Endothelial cell (in vitro differentiated cells): ENCODE results near the gene GALR1. TPM values are rescaled to one million over a fixed set of nuclear protein-coding genes. Genes with fewer than 3 reads are reported as not detected.

Source experiments
- DNase-seq: peaks from one replicate; pipeline ENCODE4 v3.0.0; 2021; ENCODE audit warnings: low spot score
- H3K27ac Mint-ChIP-seq: one replicate; pipeline ENCODE4 v1.8.0; 2021; ENCODE audit warnings: mixed read lengths, inconsistent platforms; ENCODE audit not compliant: unreplicated experiment
- H3K27me3 Mint-ChIP-seq: one replicate; pipeline ENCODE4 v1.8.0; 2021; ENCODE audit warnings: mild to moderate bottlenecking, moderate library complexity, mixed read lengths, inconsistent platforms; ENCODE audit not compliant: unreplicated experiment
- H3K36me3 Mint-ChIP-seq: one replicate; pipeline ENCODE4 v1.8.0; 2021; ENCODE audit warnings: mild to moderate bottlenecking, low read depth, mixed read lengths, inconsistent platforms; ENCODE audit not compliant: unreplicated experiment
- H3K4me1 Mint-ChIP-seq: one replicate; pipeline ENCODE4 v1.8.0; 2021; ENCODE audit warnings: mild to moderate bottlenecking, mixed read lengths, inconsistent platforms; ENCODE audit not compliant: unreplicated experiment
- H3K4me3 Mint-ChIP-seq: one replicate; pipeline ENCODE4 v1.8.0; 2021; ENCODE audit warnings: mild to moderate bottlenecking, mixed read lengths, inconsistent platforms; ENCODE audit not compliant: unreplicated experiment
- H3K9me3 Mint-ChIP-seq: one replicate; pipeline ENCODE4 v1.8.0; 2021; ENCODE audit warnings: mixed read lengths, inconsistent platforms; ENCODE audit not compliant: unreplicated experiment
- CTCF ChIP-seq: fragments of 200-600 bp; sonication (generic); IDR thresholded peaks from one replicate; pipeline ENCODE4 v1.5.0; 2021; ENCODE audit warnings: antibody characterized with exemption; ENCODE audit not compliant: unreplicated experiment
- long read RNA-seq: library from polyadenylated mRNA; unstranded; transcript quantifications from one replicate; pipeline ENCODE4 v2.0.0, GENCODE V29; 2020; ENCODE audit not compliant: unreplicated experiment
- total RNA-seq: library from RNA; stranded (reverse); fragmentation: NEBNext Ultra II Directional; extraction: Animal tissue kit (Norgen Biotek cat#: 25700); gene quantifications from one replicate; pipeline ENCODE4 v1.2.1, GENCODE V29; 2021; ENCODE audit not compliant: unreplicated experiment

The GALR1 gene
- not detected for total RNA-seq
- long read RNA-seq = 0 reads

GRCh38 chr18:77249569-77250500, at the start of gene GALR1:
Gene GALR1, plus strand, starts transcription at chr18:77249848. Its CDS starts 701 bp downstream, at chr18:77250549.
- Mint-ChIP-seq H3K36me3 (peaks cover 5% of the 10 kb centered on the region), H3K27me3 (peaks cover 23% of the 10 kb centered on the region)

GRCh38 chr18:77201506-77201905, 48.1 kb upstream of the GALR1 start:
- no peak for DNase-seq
- Mint-ChIP-seq H3K4me3 (no peak overlapping the region), H3K27ac (no peak overlapping the region), H3K9me3 (no peaks in the 10 kb centered on the region), H3K36me3 (no peaks in the 10 kb centered on the region), H3K27me3 (peaks cover 2% of the 10 kb centered on the region), H3K4me1 (peaks cover 2% of the 10 kb centered on the region)
- TF ChIP-seq CTCF = no peak

More at GRCh38 chr18:77249569-77250500, at the start of gene GALR1:
- TF ChIP-seq CTCF = no peak
- Mint-ChIP-seq H3K4me1 (no peaks in the 10 kb centered on the region), H3K27ac (no peak within 1 kb of the TSS), H3K9me3 (no peaks in the 10 kb centered on the region), H3K4me3 (peak within 1 kb of the TSS; percentile 82)
- DNase-seq = peak; percentile 26

- no peak overlapping the region for H3K27ac Mint-ChIP-seq
- no peak overlapping the region for H3K4me3 Mint-ChIP-seq
- TF ChIP-seq CTCF = no peak
- peaks cover 2% of the 10 kb centered on the region for H3K4me1 Mint-ChIP-seq
- H3K27me3 Mint-ChIP-seq = peaks cover 2% of the 10 kb centered on the region
- DNase-seq = no peak
- H3K36me3 Mint-ChIP-seq = no peaks in the 10 kb centered on the region
- H3K9me3 Mint-ChIP-seq = no peaks in the 10 kb centered on the region
Measured at GRCh38 chr18:77202329-77202728, 47.3 kb upstream of the GALR1 start.

- TF ChIP-seq CTCF = no peak
- H3K4me3 Mint-ChIP-seq = no peak overlapping the region
- peaks cover 2% of the 10 kb centered on the region for H3K27me3 Mint-ChIP-seq
- no peaks in the 10 kb centered on the region for H3K36me3 Mint-ChIP-seq
- peak; percentile 20 for DNase-seq
- H3K27ac Mint-ChIP-seq = no peak overlapping the region
- H3K9me3 Mint-ChIP-seq = no peaks in the 10 kb centered on the region
- H3K4me1 Mint-ChIP-seq = peaks cover 2% of the 10 kb centered on the region
Measured at GRCh38 chr18:77203071-77203470, 46.6 kb upstream of the GALR1 start.

- no peak for TF ChIP-seq CTCF
- no peak for DNase-seq
- H3K4me1 Mint-ChIP-seq = peaks cover 2% of the 10 kb centered on the region
- H3K9me3 Mint-ChIP-seq = no peaks in the 10 kb centered on the region
- no peaks in the 10 kb centered on the region for H3K36me3 Mint-ChIP-seq
- H3K27me3 Mint-ChIP-seq = peaks cover 2% of the 10 kb centered on the region
- H3K27ac Mint-ChIP-seq = no peak overlapping the region
- H3K4me3 Mint-ChIP-seq = no peak overlapping the region
Measured at GRCh38 chr18:77203851-77204250, 45.8 kb upstream of the GALR1 start.
